Liver (tissue), 3 donors: ENCODE results near the gene URAD.

Experiments used
- RAD21 ChIP-seq, 2 donors: IDR thresholded peaks; 2 replicates each; pipeline ENCODE4 v1.6.1; 2016; ENCODE audit warnings: antibody characterized with exemption in 2 of 2, mild to moderate bottlenecking in 2 of 2
- TF ChIP-seq, protein P1 (sequence below): fragments of 150-350 bp; IDR thresholded peaks from 2 replicates; pipeline ENCODE4 v1.5.1; 2017; ENCODE audit warnings: improper control_type of control experiment, low read depth, low read length; ENCODE audit not compliant: missing input control
- TF ChIP-seq, protein P2 (sequence below): IDR thresholded peaks from 2 replicates; pipeline ENCODE4 v1.6.1; 2016; ENCODE audit warnings: antibody characterized with exemption, mild to moderate bottlenecking
- donor health status: healthy.
- donor health status: healthy.

DNA sequence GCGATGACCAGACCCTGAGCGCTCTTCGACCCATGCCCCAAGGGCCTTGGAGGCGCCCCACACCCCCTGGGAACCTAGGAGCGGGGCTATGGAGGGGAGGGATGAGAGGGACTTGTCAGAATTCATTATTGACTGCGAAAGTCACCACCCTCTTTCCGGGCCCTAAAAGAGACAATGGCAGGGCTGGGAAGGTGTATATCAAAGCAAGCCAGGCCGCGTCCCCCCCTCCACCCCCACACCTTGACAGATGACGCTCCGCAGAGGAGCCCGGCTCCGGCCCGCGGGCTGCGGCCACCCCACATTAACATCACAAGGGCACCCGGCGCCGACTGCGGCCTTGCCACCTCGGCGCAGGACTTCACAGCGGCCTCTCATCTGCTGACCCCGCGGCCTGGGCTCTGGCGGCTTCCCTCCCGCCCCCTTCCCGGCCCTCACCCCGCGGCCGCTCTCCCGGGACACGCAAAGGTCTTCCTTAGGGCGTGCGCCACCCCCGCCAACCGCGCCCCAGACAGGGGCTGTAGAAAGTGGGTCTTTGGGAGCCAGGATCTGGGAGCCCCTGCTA lies 21.8 kb downstream of the URAD start:
- TF ChIP-seq, protein P1, sequence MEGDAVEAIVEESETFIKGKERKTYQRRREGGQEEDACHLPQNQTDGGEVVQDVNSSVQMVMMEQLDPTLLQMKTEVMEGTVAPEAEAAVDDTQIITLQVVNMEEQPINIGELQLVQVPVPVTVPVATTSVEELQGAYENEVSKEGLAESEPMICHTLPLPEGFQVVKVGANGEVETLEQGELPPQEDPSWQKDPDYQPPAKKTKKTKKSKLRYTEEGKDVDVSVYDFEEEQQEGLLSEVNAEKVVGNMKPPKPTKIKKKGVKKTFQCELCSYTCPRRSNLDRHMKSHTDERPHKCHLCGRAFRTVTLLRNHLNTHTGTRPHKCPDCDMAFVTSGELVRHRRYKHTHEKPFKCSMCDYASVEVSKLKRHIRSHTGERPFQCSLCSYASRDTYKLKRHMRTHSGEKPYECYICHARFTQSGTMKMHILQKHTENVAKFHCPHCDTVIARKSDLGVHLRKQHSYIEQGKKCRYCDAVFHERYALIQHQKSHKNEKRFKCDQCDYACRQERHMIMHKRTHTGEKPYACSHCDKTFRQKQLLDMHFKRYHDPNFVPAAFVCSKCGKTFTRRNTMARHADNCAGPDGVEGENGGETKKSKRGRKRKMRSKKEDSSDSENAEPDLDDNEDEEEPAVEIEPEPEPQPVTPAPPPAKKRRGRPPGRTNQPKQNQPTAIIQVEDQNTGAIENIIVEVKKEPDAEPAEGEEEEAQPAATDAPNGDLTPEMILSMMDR, result no peak
- TF ChIP-seq, protein P2, sequence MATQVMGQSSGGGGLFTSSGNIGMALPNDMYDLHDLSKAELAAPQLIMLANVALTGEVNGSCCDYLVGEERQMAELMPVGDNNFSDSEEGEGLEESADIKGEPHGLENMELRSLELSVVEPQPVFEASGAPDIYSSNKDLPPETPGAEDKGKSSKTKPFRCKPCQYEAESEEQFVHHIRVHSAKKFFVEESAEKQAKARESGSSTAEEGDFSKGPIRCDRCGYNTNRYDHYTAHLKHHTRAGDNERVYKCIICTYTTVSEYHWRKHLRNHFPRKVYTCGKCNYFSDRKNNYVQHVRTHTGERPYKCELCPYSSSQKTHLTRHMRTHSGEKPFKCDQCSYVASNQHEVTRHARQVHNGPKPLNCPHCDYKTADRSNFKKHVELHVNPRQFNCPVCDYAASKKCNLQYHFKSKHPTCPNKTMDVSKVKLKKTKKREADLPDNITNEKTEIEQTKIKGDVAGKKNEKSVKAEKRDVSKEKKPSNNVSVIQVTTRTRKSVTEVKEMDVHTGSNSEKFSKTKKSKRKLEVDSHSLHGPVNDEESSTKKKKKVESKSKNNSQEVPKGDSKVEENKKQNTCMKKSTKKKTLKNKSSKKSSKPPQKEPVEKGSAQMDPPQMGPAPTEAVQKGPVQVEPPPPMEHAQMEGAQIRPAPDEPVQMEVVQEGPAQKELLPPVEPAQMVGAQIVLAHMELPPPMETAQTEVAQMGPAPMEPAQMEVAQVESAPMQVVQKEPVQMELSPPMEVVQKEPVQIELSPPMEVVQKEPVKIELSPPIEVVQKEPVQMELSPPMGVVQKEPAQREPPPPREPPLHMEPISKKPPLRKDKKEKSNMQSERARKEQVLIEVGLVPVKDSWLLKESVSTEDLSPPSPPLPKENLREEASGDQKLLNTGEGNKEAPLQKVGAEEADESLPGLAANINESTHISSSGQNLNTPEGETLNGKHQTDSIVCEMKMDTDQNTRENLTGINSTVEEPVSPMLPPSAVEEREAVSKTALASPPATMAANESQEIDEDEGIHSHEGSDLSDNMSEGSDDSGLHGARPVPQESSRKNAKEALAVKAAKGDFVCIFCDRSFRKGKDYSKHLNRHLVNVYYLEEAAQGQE, result no peak
- no peak for TF ChIP-seq RAD21 (IDR thresholded peaks at IDR 0.05)
